Endothelial cell (in vitro differentiated cells): ENCODE measurements around the gene TEDC1. TPM values are rescaled to one million over a fixed set of nuclear protein-coding genes. Genes with fewer than 3 reads are reported as not detected.

Source experiments
- DNase-seq: peaks from one replicate; pipeline ENCODE4 v3.0.0; 2021; ENCODE audit warnings: low spot score
- H3K27ac Mint-ChIP-seq: one replicate; pipeline ENCODE4 v1.8.0; 2021; ENCODE audit warnings: mixed read lengths, inconsistent platforms; ENCODE audit not compliant: unreplicated experiment
- H3K27me3 Mint-ChIP-seq: one replicate; pipeline ENCODE4 v1.8.0; 2021; ENCODE audit warnings: mild to moderate bottlenecking, moderate library complexity, mixed read lengths, inconsistent platforms; ENCODE audit not compliant: unreplicated experiment
- H3K36me3 Mint-ChIP-seq: one replicate; pipeline ENCODE4 v1.8.0; 2021; ENCODE audit warnings: mild to moderate bottlenecking, low read depth, mixed read lengths, inconsistent platforms; ENCODE audit not compliant: unreplicated experiment
- H3K4me1 Mint-ChIP-seq: one replicate; pipeline ENCODE4 v1.8.0; 2021; ENCODE audit warnings: mild to moderate bottlenecking, mixed read lengths, inconsistent platforms; ENCODE audit not compliant: unreplicated experiment
- H3K4me3 Mint-ChIP-seq: one replicate; pipeline ENCODE4 v1.8.0; 2021; ENCODE audit warnings: mild to moderate bottlenecking, mixed read lengths, inconsistent platforms; ENCODE audit not compliant: unreplicated experiment
- H3K9me3 Mint-ChIP-seq: one replicate; pipeline ENCODE4 v1.8.0; 2021; ENCODE audit warnings: mixed read lengths, inconsistent platforms; ENCODE audit not compliant: unreplicated experiment
- total RNA-seq: library from RNA; stranded (reverse); fragmentation: NEBNext Ultra II Directional; extraction: Animal tissue kit (Norgen Biotek cat#: 25700); gene quantifications from one replicate; pipeline ENCODE4 v1.2.1, GENCODE V29; 2021; ENCODE audit not compliant: unreplicated experiment
- TF ChIP-seq, protein P1 (sequence below): fragments of 200-600 bp; sonication (generic); IDR thresholded peaks from one replicate; pipeline ENCODE4 v1.5.0; 2021; ENCODE audit warnings: antibody characterized with exemption; ENCODE audit not compliant: unreplicated experiment

Gene TEDC1
- total RNA-seq, 1 donor from 2014 or later = 11.5 TPM

- DNase-seq = no peak
- TF ChIP-seq, protein P1, sequence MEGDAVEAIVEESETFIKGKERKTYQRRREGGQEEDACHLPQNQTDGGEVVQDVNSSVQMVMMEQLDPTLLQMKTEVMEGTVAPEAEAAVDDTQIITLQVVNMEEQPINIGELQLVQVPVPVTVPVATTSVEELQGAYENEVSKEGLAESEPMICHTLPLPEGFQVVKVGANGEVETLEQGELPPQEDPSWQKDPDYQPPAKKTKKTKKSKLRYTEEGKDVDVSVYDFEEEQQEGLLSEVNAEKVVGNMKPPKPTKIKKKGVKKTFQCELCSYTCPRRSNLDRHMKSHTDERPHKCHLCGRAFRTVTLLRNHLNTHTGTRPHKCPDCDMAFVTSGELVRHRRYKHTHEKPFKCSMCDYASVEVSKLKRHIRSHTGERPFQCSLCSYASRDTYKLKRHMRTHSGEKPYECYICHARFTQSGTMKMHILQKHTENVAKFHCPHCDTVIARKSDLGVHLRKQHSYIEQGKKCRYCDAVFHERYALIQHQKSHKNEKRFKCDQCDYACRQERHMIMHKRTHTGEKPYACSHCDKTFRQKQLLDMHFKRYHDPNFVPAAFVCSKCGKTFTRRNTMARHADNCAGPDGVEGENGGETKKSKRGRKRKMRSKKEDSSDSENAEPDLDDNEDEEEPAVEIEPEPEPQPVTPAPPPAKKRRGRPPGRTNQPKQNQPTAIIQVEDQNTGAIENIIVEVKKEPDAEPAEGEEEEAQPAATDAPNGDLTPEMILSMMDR = no peak
- no peaks in the 10 kb centered on the region for H3K36me3 Mint-ChIP-seq
- H3K4me3 Mint-ChIP-seq = no peak overlapping the region
- no peak overlapping the region for H3K27ac Mint-ChIP-seq
- peaks cover 17% of the 10 kb centered on the region for H3K27me3 Mint-ChIP-seq
- no peaks in the 10 kb centered on the region for H3K9me3 Mint-ChIP-seq
- no peaks in the 10 kb centered on the region for H3K4me1 Mint-ChIP-seq
These were observed 35.8 kb downstream of the TEDC1 start for GRCh38 chr14:105526776-105527380.

DNA sequence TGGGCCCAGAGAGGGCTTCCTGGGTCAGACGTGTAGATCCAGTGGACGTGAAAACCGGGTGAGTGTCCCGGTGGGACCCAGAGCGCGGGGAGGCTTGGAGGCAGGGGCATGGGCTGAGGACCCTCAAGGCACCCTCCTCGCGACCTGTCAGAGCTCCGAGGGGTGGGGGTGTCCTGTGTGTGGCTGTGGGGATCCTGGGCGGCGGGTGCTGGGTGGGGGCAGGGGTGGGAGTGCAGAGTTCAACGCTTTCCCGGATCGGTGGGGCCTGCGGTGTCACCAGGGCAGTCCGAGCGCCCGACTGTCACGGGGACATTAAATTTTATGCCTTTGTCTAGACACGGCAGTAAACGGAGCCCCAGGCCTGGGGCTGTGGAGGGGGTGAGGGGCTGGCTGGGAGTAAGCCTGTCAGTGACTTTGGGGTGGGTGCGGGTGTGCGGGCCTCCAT lies 36.4 kb downstream of the TEDC1 start:
- DNase-seq = no peak
- no peak overlapping the region for H3K27ac Mint-ChIP-seq
- no peak overlapping the region for H3K4me3 Mint-ChIP-seq
- no peaks in the 10 kb centered on the region for H3K9me3 Mint-ChIP-seq
- H3K27me3 Mint-ChIP-seq = peaks cover 16% of the 10 kb centered on the region
- H3K36me3 Mint-ChIP-seq = no peaks in the 10 kb centered on the region
- H3K4me1 Mint-ChIP-seq = no peaks in the 10 kb centered on the region
- TF ChIP-seq, protein P1 = no peak

GRCh38 chr14:105527826-105528585 lies 37.0 kb downstream of the TEDC1 start:
- TF ChIP-seq, protein P1 = peak; percentile 74
- peaks cover 19% of the 10 kb centered on the region for H3K27me3 Mint-ChIP-seq
- H3K27ac Mint-ChIP-seq = no peak overlapping the region
- H3K4me3 Mint-ChIP-seq = no peak overlapping the region
- H3K4me1 Mint-ChIP-seq = no peaks in the 10 kb centered on the region
- DNase-seq = peak; percentile 84
- H3K36me3 Mint-ChIP-seq = no peaks in the 10 kb centered on the region
- no peaks in the 10 kb centered on the region for H3K9me3 Mint-ChIP-seq

GRCh38 chr14:105528586-105529318 lies 37.7 kb downstream of the TEDC1 start:
- Mint-ChIP-seq H3K36me3 (no peaks in the 10 kb centered on the region), H3K9me3 (no peaks in the 10 kb centered on the region), H3K4me1 (no peaks in the 10 kb centered on the region), H3K27me3 (peaks cover 20% of the 10 kb centered on the region), H3K4me3 (no peak overlapping the region), H3K27ac (no peak overlapping the region)
- DNase-seq = no peak
- TF ChIP-seq, protein P1 = peak; percentile 18

GRCh38 chr14:105529319-105529568 lies 38.2 kb downstream of the TEDC1 start:
- Mint-ChIP-seq H3K9me3 (no peaks in the 10 kb centered on the region), H3K4me3 (no peak overlapping the region), H3K27me3 (peaks cover 23% of the 10 kb centered on the region), H3K4me1 (no peaks in the 10 kb centered on the region), H3K36me3 (no peaks in the 10 kb centered on the region), H3K27ac (no peak overlapping the region)
- no peak for DNase-seq
- TF ChIP-seq, protein P1 = no peak
